ENCODE measurements around the gene CCDC78.

DNA sequence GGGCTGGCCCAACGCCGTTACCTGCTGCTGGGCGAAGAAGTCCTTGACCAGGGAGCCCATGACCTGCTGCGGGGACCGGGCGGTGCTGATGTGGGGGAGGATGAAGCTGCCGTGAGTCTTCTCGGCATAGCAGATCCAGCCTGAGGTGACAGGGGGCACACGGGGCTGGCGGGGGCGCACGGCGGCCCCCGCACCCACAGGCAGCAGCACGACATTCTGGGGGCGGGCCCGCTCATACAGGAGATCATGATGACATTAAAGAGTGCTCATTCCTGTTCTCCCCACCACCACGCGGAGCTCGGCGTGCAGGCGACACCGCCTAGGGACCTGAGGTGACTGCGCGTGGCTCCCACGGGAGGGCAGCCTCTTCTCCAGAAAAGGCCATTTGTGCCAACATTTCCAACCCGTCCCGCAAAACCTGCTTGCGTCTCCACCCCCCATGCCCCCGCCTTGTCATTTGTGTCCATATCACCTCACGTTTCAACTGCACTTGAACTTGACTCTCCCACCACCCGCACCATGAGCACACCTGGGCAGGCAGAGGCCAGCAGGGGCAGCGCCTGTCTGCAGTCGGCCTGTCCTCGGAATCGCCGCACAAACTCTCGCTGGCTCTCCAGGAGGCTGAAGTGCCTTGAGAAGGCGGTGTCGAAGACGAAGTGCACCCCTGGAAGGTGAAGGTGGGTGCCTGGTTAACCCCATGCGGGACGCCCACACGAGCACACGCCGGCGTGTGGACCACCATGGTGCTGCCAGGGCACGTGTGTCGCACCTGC lies 8.2 kb upstream of the CCDC78 start:
- TF ChIP-seq POLR2A (IDR thresholded peaks at IDR 0.05; ENCODE audit: low read depth, low read length) (no peak), TAF1 (IDR thresholded peaks at IDR 0.05; ENCODE audit: low read depth, low read length) (no peak), POLR2AphosphoS5 (IDR thresholded peaks at IDR 0.05; ENCODE audit: low read depth, low read length) (no peak), SPI1 (IDR thresholded peaks at IDR 0.05; ENCODE audit: low read depth, low read length) (no peak), POU2F2 (IDR thresholded peaks at IDR 0.05; ENCODE audit: low read depth, low read length) (no peak), PAX5 (IDR thresholded peaks at IDR 0.05; ENCODE audit: insufficient read depth, low read length, severe bottlenecking) (no peak)
